GM12878 (cell line): ENCODE measurements around the gene ARHGAP22. TPM values are rescaled to one million over a fixed set of nuclear protein-coding genes. Genes with fewer than 3 reads are reported as not detected.
A peak's percentile ranks its signal among the peaks of the same experiment; 100 is the strongest.

ENCODE experiments used
- ATAC-seq: fragments of 200-7000 bp; cut with Tn5 transposase; 3 replicates; pipeline ENCODE4 v1.9.1; 2020; ENCODE audit warnings: mild to moderate bottlenecking, moderate library complexity
- BruUV-seq: library from RNA; stranded (reverse); fragments of 400-500 nt; replicated peaks from 2 replicates; lab custom pipeline; 2021; lab: Mats Ljungman, UMichigan
- CTCF ChIA-PET: fragments of 300-600 bp; sonication (Branson Sonifier 250); formaldehyde crosslinking; extraction: SDS; loops from one replicate; lab custom pipeline; 2021; ENCODE audit warnings: inconsistent platforms; lab: Yijun Ruan, JAX
- POLR2A ChIA-PET: fragments of 350-600 bp; formaldehyde crosslinking; extraction: SDS; loops from one replicate; lab custom pipeline; 2021; ENCODE audit warnings: inconsistent platforms; lab: Charles Lee
- RAD21 ChIA-PET: fragments of 300-600 bp; sonication (Branson Sonifier 250); formaldehyde crosslinking; loops from one replicate; lab custom pipeline; 2023; ENCODE audit warnings: antibody characterized with exemption; ENCODE audit not compliant: unreplicated experiment; lab: Charles Lee
- SMC1A ChIA-PET: fragments of 300-600 bp; sonication (Branson Sonifier 250); formaldehyde crosslinking; loops from one replicate; lab custom pipeline; 2023; ENCODE audit not compliant: unreplicated experiment, uncharacterized antibody; lab: Charles Lee
- DNase-seq: peaks from one replicate; pipeline ENCODE4 v3.0.0-alpha.2; 2011; ENCODE audit warnings: low read depth, low spot score
- FAIRE-seq: peaks from 3 replicates; lab custom pipeline; 2011; peaks lifted over from hg19 to GRCh38; lab: Jason Lieb, UNC
- H2AFZ ChIP-seq: 2 replicates; pipeline ENCODE4 v1.6.0; 2011; ENCODE audit warnings: low read depth, low read length, control low read depth; ENCODE audit not compliant: control insufficient read depth
- H3K27ac ChIP-seq: 2 replicates; pipeline ENCODE4 v1.5.1; 2011; ENCODE audit warnings: control low read depth; ENCODE audit not compliant: control insufficient read depth, insufficient read depth
- H3K27me3 ChIP-seq, 2 experiments: replicated peaks in 1 of 2; 2 replicates each; pipeline versions ENCODE4 v1.6.0 to v1.6.1; 2011; ENCODE audit warnings: low read length in 1 of 2; ENCODE audit not compliant: control insufficient read depth in 2 of 2, insufficient read depth in 2 of 2
- H3K36me3 ChIP-seq, 2 experiments: 2 replicates each; pipeline ENCODE4 v1.5.1; 2011; ENCODE audit warnings: low read length in 1 of 2; ENCODE audit not compliant: control insufficient read depth in 2 of 2, insufficient read depth in 2 of 2
- H3K4me1 ChIP-seq: 2 replicates; pipeline ENCODE4 v1.6.1; 2011; ENCODE audit warnings: mild to moderate bottlenecking, low read length, moderate library complexity, mixed read lengths; ENCODE audit not compliant: control insufficient read depth, insufficient read depth
- H3K4me2 ChIP-seq: 2 replicates; pipeline ENCODE4 v1.6.0; 2011; ENCODE audit warnings: control low read depth; ENCODE audit not compliant: control insufficient read depth, insufficient read depth
- H3K4me3 ChIP-seq: fragments of 200-600 bp; sonication (generic); 2 replicates; pipeline ENCODE4 v1.5.1; 2016
- H3K79me2 ChIP-seq: 2 replicates; pipeline ENCODE4 v1.6.0; 2011; ENCODE audit warnings: low read length; ENCODE audit not compliant: control insufficient read depth, insufficient read depth
- H3K9ac ChIP-seq: 2 replicates; pipeline ENCODE4 v1.8.0; 2011; ENCODE audit warnings: low read length, control low read depth, mixed read lengths; ENCODE audit not compliant: control insufficient read depth, insufficient read depth
- H3K9me3 ChIP-seq: replicated peaks from 3 replicates; pipeline ENCODE4 v1.5.1; 2011; ENCODE audit warnings: mild to moderate bottlenecking, low read length; ENCODE audit not compliant: control insufficient read depth, insufficient read depth
- H4K20me1 ChIP-seq: 2 replicates; pipeline ENCODE4 v1.6.0; 2011; ENCODE audit not compliant: control insufficient read depth, insufficient read depth
- CEBPZ ChIP-seq: fragments of 150-350 bp; IDR thresholded peaks from 2 replicates; pipeline ENCODE4 v1.6.1; 2016; ENCODE audit warnings: low read depth, low read length
- EED ChIP-seq: sonication (generic); IDR thresholded peaks from 2 replicates; pipeline ENCODE4 v1.6.1; 2016; ENCODE audit warnings: antibody characterized with exemption, low read depth
- FOXM1 ChIP-seq: IDR thresholded peaks from 2 replicates; pipeline ENCODE4 v1.6.1; 2012; ENCODE audit warnings: low read depth, mild to moderate bottlenecking, inconsistent platforms, low read length, moderate library complexity
- LARP7 ChIP-seq: fragments of 450-650 bp; IDR thresholded peaks from 2 replicates; pipeline ENCODE4 v1.6.1; 2017; ENCODE audit warnings: mild to moderate bottlenecking
- MYC ChIP-seq: IDR thresholded peaks from 2 replicates; pipeline ENCODE4 v1.6.1; 2011; ENCODE audit warnings: mild to moderate bottlenecking, low read length, moderate library complexity, inconsistent platforms; ENCODE audit not compliant: insufficient read depth, insufficient replicate concordance, insufficient read length, severe bottlenecking
- NFYB ChIP-seq: IDR thresholded peaks from 2 replicates; pipeline ENCODE4 v1.6.1; 2011; ENCODE audit warnings: low read depth, mild to moderate bottlenecking, low read length, improper control_type of control experiment, moderate library complexity; ENCODE audit not compliant: insufficient read depth
- RFX5 ChIP-seq: IDR thresholded peaks from 2 replicates; pipeline ENCODE4 v1.6.1; 2011; ENCODE audit warnings: low read depth, low read length, improper control_type of control experiment
- ZBTB40 ChIP-seq: fragments of 450-650 bp; IDR thresholded peaks from 2 replicates; pipeline ENCODE4 v1.6.1; 2016; ENCODE audit warnings: mild to moderate bottlenecking, moderate library complexity, borderline replicate concordance
- ZNF384 ChIP-seq: IDR thresholded peaks from 2 replicates; pipeline ENCODE4 v1.6.1; 2012; ENCODE audit warnings: low read depth, mild to moderate bottlenecking, low read length, improper control_type of control experiment, borderline replicate concordance
- ZNF622 ChIP-seq: fragments of 450-650 bp; IDR thresholded peaks from 2 replicates; pipeline ENCODE4 v1.6.1; 2017; ENCODE audit warnings: mild to moderate bottlenecking, inconsistent platforms
- WGBS: methylation state at CpG from one replicate; pipeline ENCODE4 v1.1.6; 2016; ENCODE audit warnings: low lambda C conversion rate; ENCODE audit not compliant: insufficient replicate concordance, insufficient coverage; ENCODE audit errors: missing lambda C conversion rate; 5-methylcytosine and 5-hydroxymethylcytosine counted together
- in situ Hi-C: fragments of 300-500 bp; cut with MboI; formaldehyde crosslinking; loops from 9 replicates; pipeline ENCODE4 v1.14.3; 2018; ENCODE audit warnings: mixed read lengths
- intact Hi-C: fragments of 100-400 bp; cut with micrococcal nuclease; formaldehyde crosslinking; loops from one replicate; pipeline ENCODE4 v1.14.2; 2022; ENCODE audit not compliant: unreplicated experiment
- polyA plus RNA-seq, 11 experiments: library from polyadenylated mRNA; depleted of rRNA in 4 of 11; unstranded in 6 of 11; stranded (reverse) in 5 of 11; fragments of >200 nt; fragmentation: Nextera tagmentation in 4 of 11; fragmentation: Illumina TruSeq in 1 of 11; extraction: Ambion mirVana in 4 of 11; extraction: Trizol in 1 of 11; gene quantifications; 1 replicate in 1 of 11; 2 replicates in 10 of 11; pipeline versions ENCODE4 v1.2.1 to v1.2.3, GENCODE V29; 2011 to 2016; ENCODE audit warnings: inconsistent platforms in 2 of 11, missing spikeins in 2 of 11, low read depth in 1 of 11
- total RNA-seq, 4 experiments: library from RNA; depleted of rRNA in 3 of 4; stranded (reverse); fragments of >200 nt in 3 of 4; fragmentation: Illumina TruSeq in 1 of 4; extraction: Trizol in 1 of 4; gene quantifications; 2 replicates each; pipeline versions ENCODE4 v1.2.1 to v1.2.3, GENCODE V29; 2013 to 2021

The ARHGAP22 gene
- total and polyA plus RNA-seq, 10 of the 15 experiments (the other 5 are each of a cell fraction or from before 2014, with no cell fraction given), result 0.07 to 0.61 (median 0.18) TPM; not detected in 5

- CTCF ChIA-PET, result no interaction called here
These were observed 164.1 kb downstream of the ARHGAP22 start for GRCh38 chr10:48440771-48441170.

More at GRCh38 chr10:48440771-48441170, 164.1 kb downstream of the ARHGAP22 start:
- Histone ChIP-seq H3K36me3 (no peaks in the 10 kb centered on the region), H2AFZ (no peak overlapping the region), H3K27me3 (no peaks in the 10 kb centered on the region), H3K4me3 (no peak overlapping the region), H4K20me1 (no peaks in the 10 kb centered on the region), H3K9me3 (no peaks in the 10 kb centered on the region), H3K79me2 (no peaks in the 10 kb centered on the region), H3K4me2 (no peak overlapping the region), H3K9ac (no peak overlapping the region), H3K4me1 (no peaks in the 10 kb centered on the region)
- no peak for ATAC-seq
- no peak for DNase-seq
- in situ Hi-C loops, result no loop called here
- SMC1A ChIA-PET, result interaction anchor here (0.8 kb wide), 1 partner anchor 477 kb away, joined by 3 read pairs; no protein-coding TSS in a partner anchor
- POLR2A ChIA-PET, result interaction anchor here (0.8 kb wide), 1 partner anchor 131 kb away, joined by 3 read pairs; no protein-coding TSS in a partner anchor
- intact Hi-C loops, result no loop called here
- 97% methylated on average over 4 of the region's 4 CpGs for WGBS
- RAD21 ChIA-PET, result no interaction called here
- no peak for FAIRE-seq
- TF ChIP-seq ZNF384, result no peak
- TF ChIP-seq ZNF622, result no peak
- no peak for TF ChIP-seq CEBPZ
- TF ChIP-seq RFX5, result no peak
- no peak for TF ChIP-seq LARP7
- no peak for TF ChIP-seq ZBTB40
- no peak for TF ChIP-seq MYC
- no peak for TF ChIP-seq FOXM1
- no peak for TF ChIP-seq NFYB
- TF ChIP-seq EED, result no peak
- TF ChIP-seq, all 136 proteins: peak for 0
- BruUV-seq, result TSS peak; percentile 34
- no peak overlapping the region for H3K27ac ChIP-seq
